K562 (cell line): ENCODE measurements around the gene TENM4. TPM values are rescaled to one million over a fixed set of nuclear protein-coding genes. Genes with fewer than 3 reads are reported as not detected.

ENCODE experiments used
- ATAC-seq: fragments of 200-7000 bp; cut with Tn5 transposase; 3 replicates; pipeline ENCODE4 v1.9.1; 2020; ENCODE audit warnings: moderate library complexity
- BruUV-seq: library from RNA; stranded (reverse); fragments of 400-500 nt; replicated peaks from 2 replicates; lab custom pipeline; 2021; lab: Mats Ljungman, UMichigan
- CTCF ChIA-PET: fragments of 300-600 bp; formaldehyde crosslinking; extraction: SDS; loops from one replicate; lab custom pipeline; 2021; ENCODE audit warnings: low intra/inter-chr PET ratio; lab: Yijun Ruan, JAX
- POLR2A ChIA-PET: fragments of 300-600, 350-650 bp; sonication (Branson Sonifier 250); formaldehyde crosslinking; extraction: SDS; loops from one replicate; lab custom pipeline; 2021; ENCODE audit warnings: antibody characterized with exemption, inconsistent platforms; lab: Yijun Ruan, JAX
- DNase-seq, 4 experiments: peaks; one replicate each; pipeline versions ENCODE4 v3.0.0 to v3.0.0-alpha.2; 2011 to 2018; ENCODE audit warnings: low spot score in 3 of 4, mixed read lengths in 3 of 4; ENCODE audit errors: extremely low read depth in 1 of 4
- FAIRE-seq: peaks from 2 replicates; lab custom pipeline; 2011; peaks lifted over from hg19 to GRCh38; lab: Jason Lieb, UNC
- H2AFZ ChIP-seq: 2 replicates; pipeline ENCODE4 v1.6.0; 2011; ENCODE audit warnings: low read depth, low read length, control low read depth, inconsistent platforms
- H3K27ac ChIP-seq: fragments of 200-600 bp; 3 replicates; pipeline ENCODE4 v1.8.0; 2011; ENCODE audit warnings: low read depth, mild to moderate bottlenecking, control low read depth, inconsistent platforms, low read length, moderate library complexity, mixed read lengths; ENCODE audit errors: extremely low read depth
- H3K27me3 ChIP-seq, 2 experiments: fragments of 300-600 bp in 1 of 2; 2 replicates in 1 of 2; 3 replicates in 1 of 2; pipeline versions ENCODE4 v1.6.0 to v1.8.0; 2011; ENCODE audit warnings: inconsistent platforms in 2 of 2, low read length in 2 of 2, mild to moderate bottlenecking in 1 of 2, mixed read lengths in 1 of 2, moderate library complexity in 1 of 2; ENCODE audit not compliant: control insufficient read depth in 2 of 2, insufficient read depth in 2 of 2
- H3K36me3 ChIP-seq: fragments of 300-600 bp; 3 replicates; pipeline ENCODE4 v1.8.0; 2011; ENCODE audit warnings: mild to moderate bottlenecking, low read length, inconsistent platforms; ENCODE audit not compliant: control insufficient read depth, insufficient read depth
- H3K4me1 ChIP-seq, 2 experiments: fragments of 200-600 bp in 1 of 2; replicated peaks in 1 of 2; 2 replicates in 1 of 2; 3 replicates in 1 of 2; pipeline versions ENCODE4 v1.5.1 to v1.8.0; 2011; ENCODE audit warnings: inconsistent platforms in 2 of 2, low read length in 2 of 2, mild to moderate bottlenecking in 1 of 2, mixed read lengths in 1 of 2, moderate library complexity in 1 of 2; ENCODE audit not compliant: control insufficient read depth in 2 of 2, insufficient read depth in 2 of 2
- H3K4me2 ChIP-seq: 2 replicates; pipeline ENCODE4 v1.6.1; 2011; ENCODE audit warnings: low read length, control low read depth, inconsistent platforms, mixed read lengths; ENCODE audit not compliant: insufficient read depth
- H3K4me3 ChIP-seq: fragments of 200-600 bp; sonication (generic), shearing (Covaris generic); 2 replicates; pipeline ENCODE4 v1.5.1; 2016; ENCODE audit warnings: control low read depth, inconsistent platforms
- H3K79me2 ChIP-seq: fragments of 200-600 bp; 3 replicates; pipeline ENCODE4 v1.8.0; 2011; ENCODE audit warnings: low read length, inconsistent platforms; ENCODE audit not compliant: control insufficient read depth, insufficient read depth
- H3K9ac ChIP-seq, 2 experiments: 2 replicates each; pipeline versions ENCODE4 v1.6.0 to v1.6.1; 2011; ENCODE audit warnings: low read depth in 2 of 2, low read length in 2 of 2, control low read depth in 1 of 2, inconsistent platforms in 1 of 2, mild to moderate bottlenecking in 1 of 2, mixed read lengths in 1 of 2; ENCODE audit not compliant: insufficient read depth in 1 of 2
- H3K9me1 ChIP-seq: one replicate; pipeline ENCODE4 v1.6.0; 2011; ENCODE audit warnings: inconsistent platforms, mild to moderate bottlenecking, low read length, moderate library complexity; ENCODE audit not compliant: control insufficient read depth, insufficient read depth
- H3K9me3 ChIP-seq: replicated peaks from 2 replicates; pipeline ENCODE4 v1.5.1; 2011; ENCODE audit warnings: low read depth, low read length, inconsistent platforms; ENCODE audit not compliant: control insufficient read depth, insufficient read depth
- H4K20me1 ChIP-seq: replicated peaks from 2 replicates; pipeline ENCODE4 v1.6.1; 2011; ENCODE audit warnings: low read length, inconsistent platforms, mixed read lengths; ENCODE audit not compliant: control insufficient read depth, insufficient read depth
- ARHGAP35 ChIP-seq: fragments of 450-650 bp; IDR thresholded peaks from 2 replicates; pipeline ENCODE4 v1.6.1; 2018; ENCODE audit not compliant: partially characterized antibody
- BHLHE40 ChIP-seq: IDR thresholded peaks from 2 replicates; pipeline ENCODE4 v1.6.1; 2011; ENCODE audit warnings: low read length, improper control_type of control experiment
- HCFC1 ChIP-seq: IDR thresholded peaks from 2 replicates; pipeline ENCODE4 v1.6.1; 2012; ENCODE audit warnings: low read depth, low read length, improper control_type of control experiment
- MEF2A ChIP-seq: IDR thresholded peaks from 2 replicates; pipeline ENCODE4 v1.6.1; 2011; ENCODE audit warnings: low read depth, mild to moderate bottlenecking, low read length, moderate library complexity; ENCODE audit not compliant: control insufficient read depth
- MIER1 ChIP-seq: fragments of 450-650 bp; IDR thresholded peaks from 2 replicates; pipeline ENCODE4 v1.6.1; 2016; ENCODE audit warnings: antibody characterized with exemption, mild to moderate bottlenecking, low read depth
- SAFB2 ChIP-seq: fragments of 200-400 bp; formaldehyde crosslinking; IDR thresholded peaks from 2 replicates; pipeline ENCODE4 v1.6.1; 2018; ENCODE audit warnings: borderline replicate concordance, low read length, low read depth, moderate library complexity; ENCODE audit not compliant: severe bottlenecking
- ZC3H11A ChIP-seq: IDR thresholded peaks from 2 replicates; pipeline ENCODE4 v1.6.1; 2012; ENCODE audit warnings: low read depth, low read length, improper control_type of control experiment
- ZNF140 ChIP-seq: fragments of 250-450 bp; sonication (Bioruptor Pico); IDR thresholded peaks from 2 replicates; pipeline ENCODE4 v1.8.0; 2021; ENCODE audit warnings: moderate library complexity, mild to moderate bottlenecking, inconsistent platforms
- WGBS: fragments of 100-300 bp; shearing (Covaris generic); methylation state at CpG from one replicate; pipeline ENCODE4 v1.1.6; 2016; ENCODE audit warnings: low coverage, mixed read lengths; ENCODE audit not compliant: insufficient coverage; ENCODE audit errors: missing lambda C conversion rate; 5-methylcytosine and 5-hydroxymethylcytosine counted together
- in situ Hi-C: fragments of 300-500 bp; cut with MboI; formaldehyde crosslinking; loops from 4 replicates; pipeline ENCODE4 v1.15.0; 2018; ENCODE audit warnings: inconsistent platforms, mixed read lengths
- intact Hi-C: fragments of 100-400 bp; cut with micrococcal nuclease; formaldehyde crosslinking; loops from 2 replicates; pipeline ENCODE4 v1.14.2; 2022
- polyA plus RNA-seq, 8 experiments: library from polyadenylated mRNA; depleted of rRNA in 4 of 8; stranded (reverse) in 5 of 8; unstranded in 3 of 8; fragments of >200 nt; fragmentation: Nextera tagmentation in 2 of 8; fragmentation: Illumina TruSeq in 1 of 8; extraction: Ambion mirVana in 2 of 8; extraction: Trizol in 1 of 8; gene quantifications; 2 replicates each; pipeline versions ENCODE4 v1.2.1 to v1.2.3, GENCODE V29; 2011 to 2014; ENCODE audit warnings: inconsistent platforms in 1 of 8, missing spikeins in 1 of 8
- total RNA-seq, 7 experiments: library from RNA; depleted of rRNA in 6 of 7; stranded (reverse); fragments of >200 nt in 6 of 7; fragmentation: Illumina TruSeq in 2 of 7; extraction: Trizol in 2 of 7; gene quantifications; 2 replicates each; pipeline versions ENCODE4 v1.2.1 to v1.2.3, GENCODE V29; 2011 to 2021; ENCODE audit warnings: low replicate concordance in 1 of 7
- TF ChIP-seq, protein P1 (sequence below), 3 experiments: fragments of 200-800 bp in 1 of 3; fragments of 250-450 bp in 1 of 3; fragments of 450-650 bp in 1 of 3; sonication (Bioruptor Pico) in 1 of 3; sonication (Bioruptor generic) in 1 of 3; formaldehyde crosslinking in 1 of 3; IDR thresholded peaks; 2 replicates each; pipeline versions ENCODE4 v1.6.1 to v1.8.0; 2016 to 2022; ENCODE audit warnings: mild to moderate bottlenecking in 2 of 3, missing genetic modification characterization in 2 of 3, missing compliant biosample characterization in 1 of 3, moderate library complexity in 1 of 3
- TF ChIP-seq, protein P2 (sequence below): fragments of 250-450 bp; sonication (Bioruptor Pico); IDR thresholded peaks from 2 replicates; pipeline ENCODE4 v1.4.0; 2020

Gene TENM4
- total and polyA plus RNA-seq, 9 of the 15 experiments (the other 6 are each of a cell fraction or from before 2014, with no cell fraction given): 0.16 TPM; not detected in 8

DNA sequence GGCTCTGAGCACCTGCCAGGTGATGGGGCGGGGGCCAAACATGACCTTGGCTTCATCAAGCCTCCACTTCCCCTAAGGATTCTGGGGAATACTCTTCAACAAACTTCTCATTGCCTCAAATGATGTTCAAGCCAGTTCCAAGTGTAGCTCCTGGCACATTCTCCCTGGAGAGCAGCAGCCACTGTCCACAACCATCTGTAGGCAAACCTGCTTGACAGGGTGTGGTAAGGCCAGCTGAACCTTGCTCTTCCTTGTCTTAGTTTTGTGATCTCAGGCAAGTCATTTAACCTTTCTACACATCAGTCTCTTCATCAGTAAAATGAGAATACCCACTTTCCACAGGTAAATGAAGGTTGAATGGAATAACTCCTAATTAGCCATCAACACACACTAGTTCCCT lies 323.3 kb downstream of the TENM4 start:
- in situ Hi-C loops: no loop called here
- Histone ChIP-seq H3K4me1 (no peaks in the 10 kb centered on the region), H3K4me3 (no peak overlapping the region), H4K20me1 (no peaks in the 10 kb centered on the region), H3K9me3 (no peaks in the 10 kb centered on the region), H3K36me3 (no peaks in the 10 kb centered on the region), H3K27ac (no peak overlapping the region), H3K9ac (no peak overlapping the region), H2AFZ (no peak overlapping the region), H3K79me2 (no peaks in the 10 kb centered on the region), H3K9me1 (no peaks in the 10 kb centered on the region), H3K4me2 (no peak overlapping the region), H3K27me3 (no peaks in the 10 kb centered on the region)
- ChIA-PET CTCF (no interaction called here), POLR2A (no interaction called here)
- ATAC-seq (no peak), FAIRE-seq (no peak), DNase-seq (no peak)
- 0% methylated on average over 1 of the region's 1 CpG for WGBS
- intact Hi-C loops: no loop called here
- no TSS peak for BruUV-seq
- TF ChIP-seq BHLHE40 (no peak), ZNF140 (CRISPR knock-in tag) (no peak), SAFB2 (no peak), HCFC1 (no peak), ARHGAP35 (no peak), MEF2A (no peak), MIER1 (no peak), ZC3H11A (no peak)
- TF ChIP-seq, protein P1, sequence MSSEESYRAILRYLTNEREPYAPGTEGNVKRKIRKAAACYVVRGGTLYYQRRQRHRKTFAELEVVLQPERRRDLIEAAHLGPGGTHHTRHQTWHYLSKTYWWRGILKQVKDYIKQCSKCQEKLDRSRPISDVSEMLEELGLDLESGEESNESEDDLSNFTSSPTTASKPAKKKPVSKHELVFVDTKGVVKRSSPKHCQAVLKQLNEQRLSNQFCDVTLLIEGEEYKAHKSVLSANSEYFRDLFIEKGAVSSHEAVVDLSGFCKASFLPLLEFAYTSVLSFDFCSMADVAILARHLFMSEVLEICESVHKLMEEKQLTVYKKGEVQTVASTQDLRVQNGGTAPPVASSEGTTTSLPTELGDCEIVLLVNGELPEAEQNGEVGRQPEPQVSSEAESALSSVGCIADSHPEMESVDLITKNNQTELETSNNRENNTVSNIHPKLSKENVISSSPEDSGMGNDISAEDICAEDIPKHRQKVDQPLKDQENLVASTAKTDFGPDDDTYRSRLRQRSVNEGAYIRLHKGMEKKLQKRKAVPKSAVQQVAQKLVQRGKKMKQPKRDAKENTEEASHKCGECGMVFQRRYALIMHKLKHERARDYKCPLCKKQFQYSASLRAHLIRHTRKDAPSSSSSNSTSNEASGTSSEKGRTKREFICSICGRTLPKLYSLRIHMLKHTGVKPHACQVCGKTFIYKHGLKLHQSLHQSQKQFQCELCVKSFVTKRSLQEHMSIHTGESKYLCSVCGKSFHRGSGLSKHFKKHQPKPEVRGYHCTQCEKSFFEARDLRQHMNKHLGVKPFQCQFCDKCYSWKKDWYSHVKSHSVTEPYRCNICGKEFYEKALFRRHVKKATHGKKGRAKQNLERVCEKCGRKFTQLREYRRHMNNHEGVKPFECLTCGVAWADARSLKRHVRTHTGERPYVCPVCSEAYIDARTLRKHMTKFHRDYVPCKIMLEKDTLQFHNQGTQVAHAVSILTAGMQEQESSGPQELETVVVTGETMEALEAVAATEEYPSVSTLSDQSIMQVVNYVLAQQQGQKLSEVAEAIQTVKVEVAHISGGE (CRISPR knock-in tag; IDR thresholded peaks at IDR 0.05): no peak
- TF ChIP-seq, protein P2, sequence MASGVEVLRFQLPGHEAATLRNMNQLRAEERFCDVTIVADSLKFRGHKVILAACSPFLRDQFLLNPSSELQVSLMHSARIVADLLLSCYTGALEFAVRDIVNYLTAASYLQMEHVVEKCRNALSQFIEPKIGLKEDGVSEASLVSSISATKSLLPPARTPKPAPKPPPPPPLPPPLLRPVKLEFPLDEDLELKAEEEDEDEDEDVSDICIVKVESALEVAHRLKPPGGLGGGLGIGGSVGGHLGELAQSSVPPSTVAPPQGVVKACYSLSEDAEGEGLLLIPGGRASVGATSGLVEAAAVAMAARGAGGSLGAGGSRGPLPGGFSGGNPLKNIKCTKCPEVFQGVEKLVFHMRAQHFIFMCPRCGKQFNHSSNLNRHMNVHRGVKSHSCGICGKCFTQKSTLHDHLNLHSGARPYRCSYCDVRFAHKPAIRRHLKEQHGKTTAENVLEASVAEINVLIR (CRISPR knock-in tag): no peak
